Measurements from ENCODE around the gene CKMT1B.
"Not testable (repeated sequence)": the region's sequence is repeated elsewhere in the genome, so short reads cannot be mapped to it uniquely, and the experiment has no call there.

CKMT1B gene

GRCh38 chr15:43593328-43594190 lies at the start of gene CKMT1B:
CKMT1B (plus strand) TSS chr15:43594027; CDS start chr15:43594219, 192 bp downstream.
- DNase-seq (ENCODE audit: low spot score), result not testable (repeated sequence)

GRCh38 chr15:43544266-43544665 lies 49.6 kb upstream of the CKMT1B start:
- no peak for DNase-seq (ENCODE audit: low spot score)

- no peak for DNase-seq (ENCODE audit: low spot score)
Measured at GRCh38 chr15:43545426-43545825, 48.4 kb upstream of the CKMT1B start.

GRCh38 chr15:43547539-43547938 lies 46.3 kb upstream of the CKMT1B start:
- no peak for DNase-seq (ENCODE audit: low spot score)

- DNase-seq (ENCODE audit: low spot score), result peak; percentile 59
Measured at GRCh38 chr15:43550527-43551363, 43.1 kb upstream of the CKMT1B start.

GRCh38 chr15:43552256-43552655 lies 41.6 kb upstream of the CKMT1B start:
- no peak for DNase-seq (ENCODE audit: low spot score)

- no peak for DNase-seq (ENCODE audit: low spot score)
Measured at GRCh38 chr15:43552986-43553385, 40.8 kb upstream of the CKMT1B start.

- not testable (repeated sequence) for DNase-seq (ENCODE audit: low spot score)
Measured at GRCh38 chr15:43562753-43563152, 31.1 kb upstream of the CKMT1B start.

- DNase-seq (ENCODE audit: low spot score), result not testable (repeated sequence)
Measured at GRCh38 chr15:43563793-43564192, 30.0 kb upstream of the CKMT1B start.

- DNase-seq (ENCODE audit: low spot score), result not testable (repeated sequence)
Measured at GRCh38 chr15:43566615-43567014, 27.2 kb upstream of the CKMT1B start.

- not testable (repeated sequence) for DNase-seq (ENCODE audit: low spot score)
Measured at GRCh38 chr15:43574607-43575006, 19.2 kb upstream of the CKMT1B start.

GRCh38 chr15:43589778-43590466 lies 3.9 kb upstream of the CKMT1B start, which contains the start of gene PPIP5K1:
PPIP5K1 (minus strand) TSS chr15:43590208; CDS start chr15:43584504, 5,704 bp downstream.
- not testable (repeated sequence) for DNase-seq (ENCODE audit: low spot score)

GRCh38 chr15:43592841-43593240 lies 986 bp upstream of the CKMT1B start:
- not testable (repeated sequence) for DNase-seq (ENCODE audit: low spot score)

- not testable (repeated sequence) for DNase-seq (ENCODE audit: low spot score)
Measured at GRCh38 chr15:43599131-43599530, 5.3 kb downstream of the CKMT1B start.

- DNase-seq (ENCODE audit: low spot score), result not testable (repeated sequence)
Measured at GRCh38 chr15:43600200-43600599, 6.4 kb downstream of the CKMT1B start.

- not testable (repeated sequence) for DNase-seq (ENCODE audit: low spot score)
Measured at GRCh38 chr15:43602233-43602632, 8.4 kb downstream of the CKMT1B start.

- DNase-seq (ENCODE audit: low spot score), result not testable (repeated sequence)
Measured at GRCh38 chr15:43617750-43618149, 23.9 kb downstream of the CKMT1B start.

GRCh38 chr15:43618700-43619099 lies 24.9 kb downstream of the CKMT1B start, which contains the start of gene STRC:
STRC (minus strand) TSS chr15:43618800; CDS start chr15:43618722, 78 bp downstream.
- DNase-seq (ENCODE audit: low spot score), result not testable (repeated sequence)

- not testable (repeated sequence) for DNase-seq (ENCODE audit: low spot score)
Measured at GRCh38 chr15:43622068-43622799, 28.4 kb downstream of the CKMT1B start.

- DNase-seq (ENCODE audit: low spot score), result peak; percentile 10
Measured at GRCh38 chr15:43625106-43625505, 31.3 kb downstream of the CKMT1B start.

GRCh38 chr15:43626937-43627336 lies 33.1 kb downstream of the CKMT1B start:
- not testable (repeated sequence) for DNase-seq (ENCODE audit: low spot score)
